HT1080 (cell line): ENCODE results near the gene ATP9A. TPM values are rescaled to one million over a fixed set of nuclear protein-coding genes. Genes with fewer than 3 reads are reported as not detected.
"Not testable (repeated sequence)": the region's sequence is repeated elsewhere in the genome, so short reads cannot be mapped to it uniquely, and the experiment has no call there.

Experiments
- DNase-seq: peaks from one replicate; pipeline ENCODE4 v3.0.0-alpha.2; 2015; ENCODE audit warnings: low read depth
- total RNA-seq: library from RNA; depleted of rRNA; stranded (reverse); fragments of >200 nt; shearing (Covaris generic); gene quantifications from 2 replicates; pipeline ENCODE4 v1.2.3, GENCODE V29; 2014

Gene ATP9A
- total RNA-seq, 1 experiment from 2014 or later: 3.0 TPM

GRCh38 chr20:51696304-51697071 is 71.7 kb downstream of the ATP9A start:
- DNase-seq: no peak

DNA sequence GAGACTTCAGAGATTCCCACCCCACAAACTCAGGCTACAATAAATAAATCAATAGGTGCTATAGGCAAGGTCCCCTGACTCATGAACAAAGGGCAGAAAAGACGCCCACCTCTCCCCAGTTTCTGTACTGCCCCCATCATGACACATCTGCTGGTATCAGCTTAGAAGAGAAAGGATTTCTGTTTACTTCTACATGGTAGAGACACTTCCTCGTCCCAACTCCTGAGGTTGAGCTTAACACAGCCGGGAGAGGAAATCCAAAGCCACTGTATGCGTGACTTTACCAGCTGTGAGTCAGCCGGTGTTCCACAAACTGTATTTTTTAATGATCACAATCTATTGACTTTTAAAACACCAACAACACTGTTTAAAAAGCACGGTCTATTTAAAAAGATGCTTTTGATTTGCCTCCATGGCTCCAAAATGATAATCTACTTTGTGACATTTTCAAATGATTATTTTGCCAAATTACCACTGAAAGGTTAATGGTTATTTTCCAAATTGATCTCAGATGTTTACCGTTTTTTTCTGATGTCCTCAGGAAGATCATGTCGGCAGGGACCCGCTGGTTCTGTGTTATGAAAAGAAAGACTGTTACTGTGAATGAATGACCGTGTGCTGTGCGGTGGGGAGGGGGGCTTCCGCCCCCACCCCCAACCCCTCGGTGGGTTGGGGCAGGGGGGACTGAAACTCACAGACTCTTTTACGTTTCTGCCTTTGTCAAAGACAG is 72.5 kb downstream of the ATP9A start:
- DNase-seq: peak; percentile 65

- no peak for DNase-seq
These were observed 75.3 kb downstream of the ATP9A start for GRCh38 chr20:51692806-51693400.

DNA sequence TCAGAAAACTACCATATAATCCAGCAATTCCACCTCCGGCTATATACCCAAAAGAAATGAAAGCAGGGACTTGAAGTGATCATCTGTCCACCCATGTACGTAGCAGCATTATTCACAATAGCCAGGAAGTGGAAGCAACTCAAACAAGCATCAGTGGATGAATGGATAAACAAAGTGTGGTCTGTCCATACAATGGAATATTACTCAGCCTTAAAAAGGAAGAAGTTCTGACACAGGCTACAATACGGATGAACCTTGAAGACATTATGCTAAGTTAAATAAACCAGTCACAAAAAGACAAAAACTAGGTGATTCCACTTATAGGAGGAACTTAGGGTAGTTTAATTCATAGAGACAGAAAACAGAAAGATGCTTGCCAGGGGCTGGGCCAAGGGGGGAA is 76.5 kb downstream of the ATP9A start:
- DNase-seq: no peak

DNA sequence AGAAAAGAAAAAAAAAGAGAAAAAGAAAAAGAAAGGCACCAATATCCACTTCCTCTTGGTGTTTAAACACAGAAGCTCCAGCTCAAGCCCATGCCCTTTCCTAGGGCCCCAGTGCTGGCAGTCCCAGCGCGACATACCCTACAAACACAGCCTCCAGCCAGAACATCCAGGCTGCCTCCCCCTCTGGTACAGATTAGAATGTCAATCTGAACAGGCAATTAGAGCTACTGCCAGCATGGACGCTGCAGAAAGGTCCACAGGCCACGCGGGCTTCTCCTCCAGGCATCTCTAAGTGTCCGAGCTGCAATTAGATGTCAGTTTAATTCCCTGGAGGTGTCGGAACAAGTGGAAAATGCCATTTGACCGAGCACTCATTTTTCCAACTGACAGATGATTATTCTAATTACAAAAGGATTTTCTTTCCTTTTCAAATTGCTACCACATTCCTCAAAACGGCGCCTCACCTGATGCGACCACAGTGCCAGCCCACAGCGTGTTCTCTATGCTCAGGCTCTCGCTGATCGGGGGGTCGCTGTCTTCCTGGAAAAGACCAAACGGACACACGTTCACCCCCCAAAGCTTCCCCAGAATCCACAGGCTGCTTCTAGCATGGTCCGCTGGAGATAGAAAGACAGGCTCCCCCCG is 79.5 kb downstream of the ATP9A start:
- DNase-seq: no peak

GRCh38 chr20:51687630-51688029 is 80.6 kb downstream of the ATP9A start:
- no peak for DNase-seq

- DNase-seq: peak; percentile 79
These were observed 81.1 kb downstream of the ATP9A start for GRCh38 chr20:51687108-51687507.

GRCh38 chr20:51685494-51685893 is 82.7 kb downstream of the ATP9A start:
- DNase-seq: not testable (repeated sequence)

DNA sequence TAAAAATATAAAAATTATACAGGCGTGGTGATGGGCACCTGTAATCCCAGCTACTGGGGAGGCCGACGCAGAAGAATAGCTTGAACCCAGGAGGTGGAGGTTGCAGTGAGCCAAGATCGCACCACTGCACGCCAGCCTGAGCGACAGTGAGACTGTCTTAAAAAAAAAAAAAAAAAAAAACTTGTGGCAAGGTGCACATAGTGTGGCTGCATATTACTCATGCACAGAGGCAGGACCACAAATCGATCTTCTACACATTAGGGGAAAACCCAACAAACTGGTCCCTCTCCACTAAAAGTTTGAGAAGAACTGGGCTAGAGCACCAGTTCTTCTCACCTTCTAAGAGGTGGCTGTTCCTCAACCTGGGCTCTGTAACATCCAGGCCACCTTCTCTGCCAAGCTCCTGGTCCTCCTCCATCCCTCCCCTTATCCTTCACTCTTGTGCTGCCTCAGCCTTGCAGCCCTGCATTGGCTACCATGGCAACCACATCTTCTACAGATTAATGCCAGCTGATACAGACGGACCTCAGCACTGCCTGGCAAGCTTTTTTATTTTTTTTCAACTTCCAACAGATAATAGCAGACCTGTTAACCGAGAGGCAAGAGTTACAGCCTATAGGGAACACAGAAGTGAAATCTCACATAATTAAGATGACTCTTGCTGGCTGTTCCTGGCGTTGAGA is 88.0 kb downstream of the ATP9A start:
- DNase-seq: no peak

DNA sequence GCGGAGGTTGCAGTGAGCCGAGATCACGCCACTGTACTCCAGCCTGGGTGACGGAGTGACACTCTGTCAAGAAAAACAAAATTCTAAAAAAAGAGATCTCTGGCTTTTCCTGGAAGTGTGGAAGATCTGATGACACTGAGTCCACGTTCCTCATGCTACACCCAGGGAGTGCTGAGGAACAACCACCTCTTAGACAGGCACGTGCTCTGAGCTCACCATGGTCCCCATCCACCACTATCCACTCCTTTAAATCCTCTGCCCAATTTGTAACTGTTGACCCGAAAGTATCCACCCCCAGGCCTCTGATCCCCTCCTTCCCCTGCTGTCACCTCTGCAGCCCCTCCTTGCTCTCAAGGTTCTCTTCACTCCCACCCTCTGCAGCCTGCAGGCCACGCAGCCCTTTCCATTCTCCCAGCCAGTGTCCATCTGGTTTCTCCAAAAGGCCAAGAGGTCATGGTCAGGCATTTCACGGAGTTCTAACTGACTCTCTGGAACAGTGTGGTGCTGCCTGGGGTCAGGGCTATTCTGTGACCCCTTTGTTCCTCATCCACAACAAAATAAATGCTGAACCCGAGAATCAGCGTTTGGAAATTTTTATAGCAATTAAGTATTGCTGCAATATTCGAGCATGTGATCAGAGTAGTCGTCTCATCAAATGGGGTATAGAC is 88.8 kb downstream of the ATP9A start:
- no peak for DNase-seq

- no peak for DNase-seq
These were observed 90.0 kb downstream of the ATP9A start for GRCh38 chr20:51678026-51678697.

- no peak for DNase-seq
These were observed 99.2 kb downstream of the ATP9A start for GRCh38 chr20:51668947-51669346.

- no peak for DNase-seq
These were observed 99.7 kb downstream of the ATP9A start for GRCh38 chr20:51668515-51668914.

DNA sequence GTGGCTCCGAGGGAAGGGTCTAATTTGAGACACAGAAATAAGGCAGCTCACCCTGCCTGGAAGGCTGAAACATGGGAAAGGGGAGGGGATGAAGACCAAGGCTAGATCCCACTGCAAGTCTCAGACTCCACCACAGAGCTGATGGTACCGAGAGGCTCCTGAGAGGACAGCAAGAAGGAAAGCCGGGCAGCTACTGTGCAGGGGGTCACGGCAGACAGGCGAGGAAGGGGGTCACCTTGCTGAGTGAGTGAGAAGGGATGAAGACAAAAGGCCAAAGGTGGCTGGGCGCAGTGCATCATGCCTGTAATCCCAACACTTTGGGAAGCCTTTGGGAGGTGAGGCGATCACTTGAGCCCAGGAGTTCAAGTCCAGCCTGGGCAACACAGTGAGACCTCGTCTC is 100.7 kb downstream of the ATP9A start:
- no peak for DNase-seq

GRCh38 chr20:51667002-51667408 is 101.2 kb downstream of the ATP9A start:
- DNase-seq: no peak

GRCh38 chr20:51666126-51666525 is 102.1 kb downstream of the ATP9A start:
- DNase-seq: no peak

DNA sequence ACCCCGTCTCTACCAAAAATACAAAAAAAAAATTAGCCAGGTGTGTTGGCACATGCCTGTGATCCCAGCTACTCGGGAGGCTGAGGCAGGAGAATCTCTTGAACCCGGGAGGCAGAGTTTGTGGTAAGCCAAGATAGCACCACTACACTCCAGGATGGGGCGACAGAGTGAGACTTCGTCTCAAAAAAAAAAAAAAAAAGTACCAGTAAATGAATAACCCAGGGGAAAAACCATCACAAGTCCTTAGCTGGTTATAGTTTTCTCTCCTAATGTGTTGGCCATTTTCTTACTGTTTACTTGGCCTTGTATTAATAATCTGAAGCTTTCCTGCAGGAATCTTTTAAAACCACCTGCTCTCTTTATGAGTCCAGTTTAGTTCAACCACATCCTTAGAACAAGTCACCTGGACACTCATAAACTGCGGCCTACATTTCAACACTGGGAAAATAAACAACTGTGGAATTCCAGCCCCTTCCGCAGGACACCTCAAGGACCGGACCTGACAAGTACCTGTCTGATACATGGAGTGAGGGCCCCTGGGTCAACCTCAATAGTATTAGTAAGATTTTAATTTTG is 102.6 kb downstream of the ATP9A start:
- DNase-seq: no peak

DNA sequence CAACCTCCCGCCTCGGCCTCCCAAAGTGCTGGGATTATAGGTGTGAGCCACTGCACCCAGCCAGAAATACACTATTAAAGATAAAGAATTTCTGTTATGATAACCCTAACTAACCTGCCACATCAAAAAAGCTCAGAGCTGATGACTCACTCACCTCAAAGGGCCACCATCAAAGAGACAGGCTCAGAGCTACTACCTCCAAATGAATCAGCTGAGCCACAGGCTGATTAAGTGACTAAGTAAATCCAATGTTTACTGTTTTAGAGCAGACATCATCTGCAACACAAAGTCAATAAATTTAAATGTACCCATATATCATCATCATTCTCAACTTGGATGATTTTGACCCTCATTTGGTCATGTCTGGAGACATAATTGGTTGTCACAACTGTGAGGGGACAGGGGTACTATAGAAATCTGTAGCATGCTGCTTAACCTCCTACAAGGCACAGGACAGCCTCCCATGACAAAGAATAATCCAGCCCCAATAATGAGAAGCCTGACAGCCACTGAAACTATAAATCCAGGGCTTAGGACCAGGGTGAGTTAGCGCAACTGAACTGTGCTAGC is 106.5 kb downstream of the ATP9A start:
- peak; percentile 60 for DNase-seq
